ENCODE data around the gene POU3F2.

DNA sequence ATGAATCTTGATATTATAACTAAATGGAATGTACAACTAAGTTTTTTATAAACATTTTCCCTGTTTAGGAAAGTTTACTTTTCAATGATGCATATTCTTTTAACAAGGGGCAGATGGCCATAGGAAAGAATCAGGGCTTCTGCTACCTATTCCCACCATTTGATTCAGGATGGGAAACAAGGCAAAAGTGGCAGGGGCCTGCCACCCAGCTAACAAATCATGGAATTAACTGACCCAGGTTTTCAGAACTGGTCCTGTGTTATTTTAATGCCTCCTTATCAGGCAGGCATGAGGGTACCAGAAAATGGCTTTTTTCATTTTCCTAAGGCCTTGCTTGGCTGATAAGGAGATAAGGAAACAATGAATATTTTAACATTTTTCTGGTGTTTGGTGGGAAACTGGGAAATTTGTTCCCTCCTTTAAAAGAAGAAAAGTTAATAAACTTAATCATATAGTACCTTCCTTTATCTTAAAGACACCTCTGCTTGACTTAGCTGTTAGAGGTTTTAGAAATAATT, 6.7 kb downstream of the POU3F2 start:
- TF ChIP-seq POLR2A (IDR thresholded peaks at IDR 0.05; ENCODE audit: low read length) = no peak
- TF ChIP-seq, protein P1, sequence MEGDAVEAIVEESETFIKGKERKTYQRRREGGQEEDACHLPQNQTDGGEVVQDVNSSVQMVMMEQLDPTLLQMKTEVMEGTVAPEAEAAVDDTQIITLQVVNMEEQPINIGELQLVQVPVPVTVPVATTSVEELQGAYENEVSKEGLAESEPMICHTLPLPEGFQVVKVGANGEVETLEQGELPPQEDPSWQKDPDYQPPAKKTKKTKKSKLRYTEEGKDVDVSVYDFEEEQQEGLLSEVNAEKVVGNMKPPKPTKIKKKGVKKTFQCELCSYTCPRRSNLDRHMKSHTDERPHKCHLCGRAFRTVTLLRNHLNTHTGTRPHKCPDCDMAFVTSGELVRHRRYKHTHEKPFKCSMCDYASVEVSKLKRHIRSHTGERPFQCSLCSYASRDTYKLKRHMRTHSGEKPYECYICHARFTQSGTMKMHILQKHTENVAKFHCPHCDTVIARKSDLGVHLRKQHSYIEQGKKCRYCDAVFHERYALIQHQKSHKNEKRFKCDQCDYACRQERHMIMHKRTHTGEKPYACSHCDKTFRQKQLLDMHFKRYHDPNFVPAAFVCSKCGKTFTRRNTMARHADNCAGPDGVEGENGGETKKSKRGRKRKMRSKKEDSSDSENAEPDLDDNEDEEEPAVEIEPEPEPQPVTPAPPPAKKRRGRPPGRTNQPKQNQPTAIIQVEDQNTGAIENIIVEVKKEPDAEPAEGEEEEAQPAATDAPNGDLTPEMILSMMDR (IDR thresholded peaks at IDR 0.05) = no peak
- TF ChIP-seq MAX (IDR thresholded peaks at IDR 0.05) = no peak
- no peak for TF ChIP-seq EHF (CRISPR knock-in tag; IDR thresholded peaks at IDR 0.05)
- no peak for TF ChIP-seq RAD21 (conservative IDR thresholded peaks at IDR 0.05 in 1 of 2, IDR thresholded peaks at IDR 0.05 in 1 of 2)
